ENCODE data around the gene CYTH3. TPM values are rescaled to one million over a fixed set of nuclear protein-coding genes. Genes with fewer than 3 reads are reported as not detected.

The CYTH3 gene
- total and polyA plus RNA-seq, 2 of the 13 experiments (the other 11 are each of a cell fraction or from before 2014, with no cell fraction given): 3.1 to 3.8 TPM

DNA sequence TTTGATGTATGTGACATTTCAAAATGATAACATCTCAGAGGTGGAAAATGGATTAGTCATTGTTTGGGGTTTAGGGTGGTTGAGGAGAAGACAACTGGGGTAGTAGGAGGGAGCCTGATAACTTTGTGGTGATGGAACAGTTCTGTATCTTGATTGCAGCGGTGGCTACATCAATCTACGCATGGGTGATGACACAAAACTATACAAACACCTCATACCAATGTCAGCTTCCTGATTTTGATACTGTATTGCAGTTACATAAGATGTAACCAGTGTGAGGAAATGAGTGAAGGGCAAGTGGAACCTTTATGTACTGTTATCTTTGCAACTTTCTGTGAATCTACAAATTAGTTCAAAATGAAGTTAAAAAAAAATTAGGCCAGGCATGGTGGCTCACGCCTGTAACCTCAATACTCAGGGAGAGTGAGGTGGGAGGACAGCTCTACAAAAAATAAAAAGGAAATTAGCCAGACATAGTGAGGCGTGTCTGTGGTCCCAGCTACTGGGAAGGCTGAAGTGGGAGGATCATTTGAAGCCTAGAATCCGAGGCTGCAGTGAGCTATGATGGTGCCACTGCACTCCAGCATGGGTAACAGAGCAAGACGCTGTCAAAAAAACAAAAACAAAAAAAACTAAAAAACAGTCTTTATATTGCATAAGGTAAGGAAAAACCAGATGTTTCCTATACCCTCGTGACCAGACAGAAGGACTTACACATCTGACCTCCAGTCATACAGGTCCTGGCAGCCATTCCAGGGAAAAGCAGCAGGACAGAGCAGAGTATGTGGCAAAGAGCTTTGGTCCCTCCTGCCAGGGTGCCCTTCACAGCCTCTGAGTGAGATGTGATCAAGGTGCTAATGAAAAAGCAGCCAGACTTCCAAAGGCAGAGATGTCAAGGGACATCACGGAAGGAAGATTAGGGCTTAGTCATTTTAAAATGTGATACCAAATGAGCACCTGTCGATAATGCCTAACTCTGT is 50.8 kb downstream of the CYTH3 start:
- no peak for DNase-seq (ENCODE audit: low spot score)
- in situ Hi-C loops (cut with HindIII; ENCODE audit: extremely low pct_ligation_motif_present, low pct_unique_long_range_greater_than_20kb): no loop called here
- Histone ChIP-seq H3K4me3 (replicated peaks in 1 of 3; ENCODE audit: insufficient read depth in 1 of 3, low read depth in 2 of 3, low read length in 3 of 3) (no peak overlapping the region), H3K9me3 (ENCODE audit: low read length) (no peaks in the 10 kb centered on the region), H3K79me2 (ENCODE audit: insufficient read depth, low read length) (no peaks in the 10 kb centered on the region), H3K36me3 (replicated peaks in 1 of 2; ENCODE audit: control insufficient read depth in 1 of 2, insufficient read depth in 2 of 2, low read length in 2 of 2) (no peaks in the 10 kb centered on the region), H3K4me1 (ENCODE audit: insufficient read depth, low read length) (no peaks in the 10 kb centered on the region), H3K9ac (ENCODE audit: insufficient read depth, low read depth, low read length) (no peak overlapping the region), H3K27ac (ENCODE audit: extremely low read length, insufficient read depth, low read length) (no peak overlapping the region), H3K4me2 (ENCODE audit: low read depth, low read length) (no peak overlapping the region), H4K20me1 (ENCODE audit: insufficient read depth, low read length) (no peaks in the 10 kb centered on the region), H2AFZ (ENCODE audit: low read length) (no peak overlapping the region), H3K27me3 (ENCODE audit: control insufficient read depth in 1 of 2, insufficient read depth in 2 of 2, low read length in 2 of 2) (no peaks in the 10 kb centered on the region)
- no TSS peak for BruUV-seq (replicated peaks)
- intact Hi-C loops (cut with micrococcal nuclease; ENCODE audit: unreplicated experiment): no loop called here
- WGBS (ENCODE audit: low lambda C conversion rate): 66% methylated on average over 9 of the region's 9 CpGs
- TF ChIP-seq MXD4 (CRISPR knock-in tag; IDR thresholded peaks at IDR 0.05) (no peak), TRAFD1 (CRISPR knock-in tag; IDR thresholded peaks at IDR 0.05; ENCODE audit: borderline replicate concordance) (no peak), HES4 (CRISPR knock-in tag; IDR thresholded peaks at IDR 0.05; ENCODE audit: borderline replicate concordance) (no peak), ESRRA (CRISPR knock-in tag; IDR thresholded peaks at IDR 0.05; ENCODE audit: low read depth) (no peak), PHB2 (IDR thresholded peaks at IDR 0.05; ENCODE audit: partially characterized antibody) (no peak), SALL2 (CRISPR knock-in tag; IDR thresholded peaks at IDR 0.05) (no peak), ZBTB8A (CRISPR knock-in tag; IDR thresholded peaks at IDR 0.05; ENCODE audit: borderline replicate concordance, low read depth) (no peak), XBP1 (CRISPR knock-in tag; IDR thresholded peaks at IDR 0.05) (no peak), ZNF281 (CRISPR knock-in tag; IDR thresholded peaks at IDR 0.05; ENCODE audit: borderline replicate concordance) (no peak), ZNF572 (CRISPR knock-in tag; IDR thresholded peaks at IDR 0.05) (no peak), ZNF720 (CRISPR knock-in tag; IDR thresholded peaks at IDR 0.05) (no peak), ARID2 (CRISPR knock-in tag; IDR thresholded peaks at IDR 0.05; ENCODE audit: borderline replicate concordance) (no peak), TSC22D2 (CRISPR knock-in tag; IDR thresholded peaks at IDR 0.05; ENCODE audit: borderline replicate concordance) (no peak)
- TF ChIP-seq, protein P1, sequence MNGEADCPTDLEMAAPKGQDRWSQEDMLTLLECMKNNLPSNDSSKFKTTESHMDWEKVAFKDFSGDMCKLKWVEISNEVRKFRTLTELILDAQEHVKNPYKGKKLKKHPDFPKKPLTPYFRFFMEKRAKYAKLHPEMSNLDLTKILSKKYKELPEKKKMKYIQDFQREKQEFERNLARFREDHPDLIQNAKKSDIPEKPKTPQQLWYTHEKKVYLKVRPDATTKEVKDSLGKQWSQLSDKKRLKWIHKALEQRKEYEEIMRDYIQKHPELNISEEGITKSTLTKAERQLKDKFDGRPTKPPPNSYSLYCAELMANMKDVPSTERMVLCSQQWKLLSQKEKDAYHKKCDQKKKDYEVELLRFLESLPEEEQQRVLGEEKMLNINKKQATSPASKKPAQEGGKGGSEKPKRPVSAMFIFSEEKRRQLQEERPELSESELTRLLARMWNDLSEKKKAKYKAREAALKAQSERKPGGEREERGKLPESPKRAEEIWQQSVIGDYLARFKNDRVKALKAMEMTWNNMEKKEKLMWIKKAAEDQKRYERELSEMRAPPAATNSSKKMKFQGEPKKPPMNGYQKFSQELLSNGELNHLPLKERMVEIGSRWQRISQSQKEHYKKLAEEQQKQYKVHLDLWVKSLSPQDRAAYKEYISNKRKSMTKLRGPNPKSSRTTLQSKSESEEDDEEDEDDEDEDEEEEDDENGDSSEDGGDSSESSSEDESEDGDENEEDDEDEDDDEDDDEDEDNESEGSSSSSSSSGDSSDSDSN (CRISPR knock-in tag; IDR thresholded peaks at IDR 0.05): no peak
- no peak for FAIRE-seq
- CTCF ChIA-PET (ENCODE audit: low intra/inter-chr PET ratio, low total read pairs): no interaction called here
- no peak for ATAC-seq
- POLR2A ChIA-PET: no interaction called here
